ENCODE data around the gene ZNF467. TPM values are rescaled to one million over a fixed set of nuclear protein-coding genes. Genes with fewer than 3 reads are reported as not detected.

The ZNF467 gene
- total and polyA plus RNA-seq, 2 of the 8 experiments (the other 6 are each of a cell fraction or from before 2014, with no cell fraction given) = 0.50 to 0.51 TPM

DNA sequence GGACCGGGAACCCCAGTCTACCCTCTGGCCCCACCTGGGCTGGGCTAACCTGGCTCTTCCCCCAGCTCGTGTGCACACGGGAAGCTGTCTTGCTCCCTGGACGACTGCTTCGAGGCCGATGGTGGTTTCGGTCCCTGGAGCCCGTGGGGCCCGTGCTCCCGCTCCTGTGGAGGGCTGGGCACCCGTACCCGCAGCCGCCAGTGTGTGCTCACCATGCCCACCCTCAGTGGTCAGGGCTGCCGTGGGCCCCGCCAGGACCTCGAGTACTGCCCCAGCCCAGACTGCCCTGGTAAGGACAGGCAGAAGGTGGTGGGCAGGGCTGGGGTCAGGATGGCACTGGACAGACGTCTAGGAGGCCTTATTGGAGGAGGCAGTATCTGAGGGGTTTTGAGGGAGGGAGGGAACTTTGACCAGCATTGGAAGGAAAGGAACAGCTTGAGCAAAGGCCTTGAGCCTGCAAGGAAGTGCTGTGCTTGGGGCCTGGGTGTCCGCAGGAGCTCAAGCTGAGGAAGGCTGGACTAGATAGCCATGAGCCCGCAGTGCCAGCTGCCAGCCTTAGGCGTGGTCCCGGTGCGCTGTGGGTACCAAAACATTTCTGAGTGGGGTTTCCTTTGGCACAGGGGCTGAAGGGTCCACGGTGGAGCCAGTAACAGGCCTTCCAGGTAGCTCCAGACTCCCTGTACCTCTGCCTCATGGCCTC is 44.6 kb upstream of the ZNF467 start:
- H2BK15ac ChIP-seq (ENCODE audit: low read length) = no peak overlapping the region
- H2AK5ac ChIP-seq (ENCODE audit: low read depth, low read length) = no peak overlapping the region
- no peak overlapping the region for H3K4me3 ChIP-seq (ENCODE audit: extremely low read depth in 1 of 4, insufficient read depth in 2 of 4, low read depth in 3 of 4, low read length in 4 of 4)
- H3K79me1 ChIP-seq (ENCODE audit: low read depth, low read length) = no peaks in the 10 kb centered on the region; the same call in 1 of the 2 replicates
- no peak overlapping the region for H3K14ac ChIP-seq (ENCODE audit: insufficient read length)
- no peak overlapping the region for H4K5ac ChIP-seq (ENCODE audit: insufficient read length, low read depth, low read length)
- H3K4me1 ChIP-seq (replicated peaks in 1 of 4; ENCODE audit: control insufficient read depth in 3 of 4, insufficient read depth in 4 of 4, low read length in 3 of 4) = peaks cover 0 to 20% (median 8%) of the 10 kb centered on the region in 4 experiments; a peak in 6 of 7 replicates
- H3K4me2 ChIP-seq (ENCODE audit: insufficient read depth in 1 of 2, low read depth in 2 of 2, low read length in 2 of 2) = no peak overlapping the region
- WGBS, 2 experiments (ENCODE audit: extremely low coverage in 1 of 2, insufficient coverage in 1 of 2, insufficient read length in 1 of 2, insufficient replicate concordance in 2 of 2, low coverage in 1 of 2, low lambda C conversion rate in 2 of 2, missing lambda C conversion rate in 1 of 2) = 93% methylated on average over 23 of the region's 23 CpGs; no CpG with 5 or more reads in 1 of the 2 experiments
- H4K8ac ChIP-seq (ENCODE audit: extremely low read depth, insufficient read depth, low read length) = no peak overlapping the region
- ChIA-PET POLR2A (ENCODE audit: partially characterized antibody) (no interaction called here), CTCF (ENCODE audit: partially characterized antibody) (interaction anchor here (0.7 to 5.2 kb wide), 9 partner anchors 9 to 111 kb away, joined by 3 to 67 read pairs (median 3); no protein-coding TSS in a partner anchor)
- H2BK12ac ChIP-seq (ENCODE audit: low read depth, low read length) = 0 out of 2 replicates have a peak overlapping the region, but pooled peaks have one; percentile 17
- DNase-seq (ENCODE audit: low read depth in 1 of 2, low spot score in 2 of 2) (no peak), FAIRE-seq (no peak)
- no peaks in the 10 kb centered on the region for H4K20me1 ChIP-seq (replicated peaks in 1 of 2; ENCODE audit: control insufficient read depth in 1 of 2, insufficient read depth in 2 of 2, low read length in 2 of 2)
- no peak overlapping the region for H2BK20ac ChIP-seq (ENCODE audit: low read length)
- H3K4ac ChIP-seq (replicated peaks; ENCODE audit: insufficient read length, low read depth, low read length) = no peak overlapping the region
- H3K9me3 ChIP-seq (ENCODE audit: insufficient read depth in 2 of 2, low read depth in 1 of 2, low read length in 1 of 2) = peaks cover 0 to 6% of the 10 kb centered on the region in 2 experiments; a peak in 1 of 4 replicates
- no peaks in the 10 kb centered on the region for H3K36me3 ChIP-seq (ENCODE audit: control insufficient read depth in 2 of 4, insufficient read depth in 4 of 4, low read length in 3 of 4)
- no peaks in the 10 kb centered on the region for H3K23me2 ChIP-seq (ENCODE audit: low read depth, low read length)
- no peak overlapping the region for H2BK5ac ChIP-seq (ENCODE audit: low read depth, low read length)
- no peak overlapping the region for H3K18ac ChIP-seq (ENCODE audit: extremely low read depth, low read length)
- TF ChIP-seq KDM4A (IDR thresholded peaks at IDR 0.05; ENCODE audit: low read depth, low read length, severe bottlenecking) (no peak), HDAC6 (IDR thresholded peaks at IDR 0.05; ENCODE audit: low read depth, low read length) (no peak), ZNF274 (IDR thresholded peaks at IDR 0.05; ENCODE audit: borderline replicate concordance, extremely low read depth, low read length) (no peak), EZH2 (IDR thresholded peaks at IDR 0.05; ENCODE audit: low read depth, low read length, severe bottlenecking) (no peak)
- H2AFZ ChIP-seq (ENCODE audit: low read length) = no peak overlapping the region
- H3K27me3 ChIP-seq (replicated peaks in 1 of 4; ENCODE audit: control insufficient read depth in 3 of 4, extremely low read depth in 1 of 4, insufficient read depth in 3 of 4, low read length in 3 of 4) = no peaks in the 10 kb centered on the region
- H4K91ac ChIP-seq (replicated peaks; ENCODE audit: insufficient read length, low read length) = no peak overlapping the region
- H3K56ac ChIP-seq (replicated peaks; ENCODE audit: insufficient read length, low read depth, low read length) = no peak overlapping the region
- no peak overlapping the region for H3K27ac ChIP-seq (ENCODE audit: low read depth, low read length)
- H3K79me2 ChIP-seq (ENCODE audit: control insufficient read depth in 1 of 2, insufficient read depth in 2 of 2, low read length in 2 of 2) = no peaks in the 10 kb centered on the region
- H3K23ac ChIP-seq (ENCODE audit: insufficient read length) = no peak overlapping the region
- no peak overlapping the region for H3K9ac ChIP-seq (replicated peaks in 1 of 4; ENCODE audit: extremely low read depth in 1 of 4, low read depth in 3 of 4, low read length in 3 of 4)
- no peak overlapping the region for H2BK120ac ChIP-seq (replicated peaks; ENCODE audit: low read depth, low read length)

Measured in H1 (cell line).